ENCODE results near the gene GID4. TPM values are rescaled to one million over a fixed set of nuclear protein-coding genes. Genes with fewer than 3 reads are reported as not detected.
A peak's percentile ranks its signal among the peaks of the same experiment; 100 is the strongest.

The GID4 gene
- total RNA-seq, 2 donors from 2014 or later: 3.6 to 20.4 TPM

GRCh38 chr17:18025945-18026776, 13.0 kb upstream of the GID4 start:
- no peak for ATAC-seq
- H3K27ac ChIP-seq: no peak overlapping the region
- intact Hi-C loops (cut with DNase I): loop anchor here (10.0 kb wide), 2 partner anchors 131 to 351 kb away; no protein-coding TSS in a partner anchor

GRCh38 chr17:18027280-18027679, 11.9 kb upstream of the GID4 start:
- no peaks in the 10 kb centered on the region for H3K9me3 ChIP-seq
- ATAC-seq (peak; percentile 30), DNase-seq (peak in 3 of 4 donors; percentile 28 to 57 (median 39))
- 40 to 50% methylated on average over 6 of the region's 6 CpGs for WGBS, 2 donors
- TF ChIP-seq POLR2A (IDR thresholded peaks at IDR 0.05) (no peak), CTCF (IDR thresholded peaks at IDR 0.05) (no peak)
- H3K4me1 ChIP-seq: no peaks in the 10 kb centered on the region
- H3K27me3 ChIP-seq: no peaks in the 10 kb centered on the region
- no peak overlapping the region for H3K27ac ChIP-seq
- H3K36me3 ChIP-seq (replicated peaks in 1 of 2; ENCODE audit: insufficient read depth in 1 of 2, low read depth in 2 of 2): no peaks in the 10 kb centered on the region
- H3K4me3 ChIP-seq: no peak overlapping the region
- intact Hi-C loops (cut with DNase I): loop anchor here (10.0 kb wide), 2 partner anchors 132 to 352 kb away; no protein-coding TSS in a partner anchor

More at GRCh38 chr17:18025945-18026776, 13.0 kb upstream of the GID4 start:
- no peaks in the 10 kb centered on the region for H3K4me1 ChIP-seq
- TF ChIP-seq CTCF (IDR thresholded peaks at IDR 0.05) (no peak), POLR2A (IDR thresholded peaks at IDR 0.05) (no peak)
- no peaks in the 10 kb centered on the region for H3K9me3 ChIP-seq
- H3K4me3 ChIP-seq: no peak overlapping the region
- peak in 2 of 4 donors; percentile 38 to 41 for DNase-seq
- WGBS, 2 donors: 68 to 87% methylated on average over 7 to 9 of the region's 11 CpGs
- no peaks in the 10 kb centered on the region for H3K36me3 ChIP-seq (replicated peaks in 1 of 2; ENCODE audit: insufficient read depth in 1 of 2, low read depth in 2 of 2)
- no peaks in the 10 kb centered on the region for H3K27me3 ChIP-seq

GRCh38 chr17:18028114-18028951, 10.9 kb upstream of the GID4 start:
- ATAC-seq: no peak
- no peak for TF ChIP-seq POLR2A (IDR thresholded peaks at IDR 0.05)
- no peak for TF ChIP-seq CTCF (IDR thresholded peaks at IDR 0.05)
- intact Hi-C loops (cut with DNase I): loop anchor here (10.0 kb wide), 2 partner anchors 134 to 354 kb away; no protein-coding TSS in a partner anchor

GRCh38 chr17:18028952-18029540, 10.2 kb upstream of the GID4 start:
- H3K4me1 ChIP-seq: no peaks in the 10 kb centered on the region

More at GRCh38 chr17:18028114-18028951, 10.9 kb upstream of the GID4 start:
- no peak for DNase-seq
- Histone ChIP-seq H3K27ac (no peak overlapping the region), H3K4me3 (no peak overlapping the region), H3K4me1 (no peaks in the 10 kb centered on the region), H3K9me3 (no peaks in the 10 kb centered on the region), H3K27me3 (no peaks in the 10 kb centered on the region), H3K36me3 (replicated peaks in 1 of 2; ENCODE audit: insufficient read depth in 1 of 2, low read depth in 2 of 2) (no peaks in the 10 kb centered on the region)
- 59 to 66% methylated on average over 9 to 11 of the region's 11 CpGs for whole genome bisulfite sequencing, 2 donors

More at GRCh38 chr17:18028952-18029540, 10.2 kb upstream of the GID4 start:
- Histone ChIP-seq H3K9me3 (no peaks in the 10 kb centered on the region), H3K4me3 (no peak overlapping the region), H3K36me3 (replicated peaks in 1 of 2; ENCODE audit: insufficient read depth in 1 of 2, low read depth in 2 of 2) (no peaks in the 10 kb centered on the region), H3K27ac (no peak overlapping the region), H3K27me3 (no peaks in the 10 kb centered on the region)
- DNase-seq (no peak), ATAC-seq (no peak)
- TF ChIP-seq POLR2A (IDR thresholded peaks at IDR 0.05): no peak
- TF ChIP-seq CTCF (IDR thresholded peaks at IDR 0.05): no peak
- 74 to 87% methylated on average over 8 of the region's 8 CpGs for WGBS, 2 donors
- intact Hi-C loops (cut with DNase I): loop anchor here (10.0 kb wide), 2 partner anchors 134 to 354 kb away; no protein-coding TSS in a partner anchor

Measured in body of pancreas (tissue), 4 donors.